K562 (cell line): Measurements from ENCODE around the gene COX20. TPM values are rescaled to one million over a fixed set of nuclear protein-coding genes. Genes with fewer than 3 reads are reported as not detected.

Experiments
- BACH1 ChIP-seq: fragments of 200-800 bp; sonication (Bioruptor generic); IDR thresholded peaks from 2 replicates; pipeline ENCODE4 v1.6.1; 2016; ENCODE audit warnings: missing genetic modification characterization, missing compliant biosample characterization
- BCL6 ChIP-seq: fragments of 250-450 bp; sonication (Bioruptor Pico); IDR thresholded peaks from 2 replicates; pipeline ENCODE4 v1.4.0; 2020
- EGR1 ChIP-seq: fragments of 450-650 bp; conservative IDR thresholded peaks from 2 replicates; pipeline ENCODE4 v1.6.1; 2017; ENCODE audit warnings: mild to moderate bottlenecking
- ESRRA ChIP-seq: fragments of 450-650 bp; IDR thresholded peaks from 2 replicates; pipeline ENCODE4 v1.6.1; 2014; ENCODE audit warnings: low read depth, mild to moderate bottlenecking, moderate library complexity, borderline replicate concordance
- FOXK1 ChIP-seq: sonication (generic); formaldehyde crosslinking; IDR thresholded peaks from 2 replicates; pipeline ENCODE4 v1.8.0; 2022; ENCODE audit warnings: missing genetic modification reagents, mild to moderate bottlenecking, borderline replicate concordance
- FOXO4 ChIP-seq: fragments of 450-650 bp; formaldehyde crosslinking; IDR thresholded peaks from 2 replicates; pipeline ENCODE4 v1.4.0; 2020; ENCODE audit warnings: mild to moderate bottlenecking, moderate library complexity
- GTF3C2 ChIP-seq: IDR thresholded peaks from 3 replicates; pipeline ENCODE4 v1.6.1; 2011; ENCODE audit warnings: borderline replicate concordance, mild to moderate bottlenecking, moderate library complexity; ENCODE audit not compliant: insufficient read length; ENCODE audit errors: extremely low read depth
- HSF4 ChIP-seq: fragments of 250-450 bp; sonication (Bioruptor Pico); IDR thresholded peaks from 2 replicates; pipeline ENCODE4 v2.1.2; 2022; ENCODE audit warnings: mild to moderate bottlenecking, moderate library complexity, borderline replicate concordance
- PHF20 ChIP-seq: fragments of 450-650 bp; IDR thresholded peaks from 2 replicates; pipeline ENCODE4 v1.6.1; 2018; ENCODE audit not compliant: partially characterized antibody
- RBM25 ChIP-seq: fragments of 200-400 bp; formaldehyde crosslinking; IDR thresholded peaks from 2 replicates; pipeline ENCODE4 v1.6.1; 2018; ENCODE audit warnings: low read length, low read depth, moderate library complexity; ENCODE audit not compliant: severe bottlenecking
- RFX7 ChIP-seq: fragments of 250-450 bp; sonication (Bioruptor Pico); IDR thresholded peaks from 2 replicates; pipeline ENCODE4 v1.5.1; 2021; ENCODE audit warnings: mild to moderate bottlenecking
- SMAD1 ChIP-seq: fragments of 150-350 bp; IDR thresholded peaks from 2 replicates; pipeline ENCODE4 v1.6.1; 2014; ENCODE audit warnings: low read length, low read depth; ENCODE audit not compliant: partially characterized antibody
- TFAP4 ChIP-seq: sonication (generic); formaldehyde crosslinking; IDR thresholded peaks from 2 replicates; pipeline ENCODE4 v1.8.0; 2022; ENCODE audit warnings: missing genetic modification reagents, mild to moderate bottlenecking, moderate library complexity, borderline replicate concordance
- USF2 ChIP-seq: sonication (generic); formaldehyde crosslinking; IDR thresholded peaks from 2 replicates; pipeline ENCODE4 v1.5.0; 2020; ENCODE audit warnings: missing genetic modification reagents
- ZBTB11 ChIP-seq, 3 experiments: fragments of 200-800 bp in 1 of 3; fragments of 250-450 bp in 1 of 3; fragments of 450-650 bp in 1 of 3; sonication (Bioruptor Pico) in 1 of 3; sonication (Bioruptor generic) in 1 of 3; formaldehyde crosslinking in 1 of 3; IDR thresholded peaks; 2 replicates each; pipeline versions ENCODE4 v1.6.1 to v1.8.0; 2016 to 2022; ENCODE audit warnings: mild to moderate bottlenecking in 2 of 3, missing genetic modification characterization in 2 of 3, missing compliant biosample characterization in 1 of 3, moderate library complexity in 1 of 3
- ZNF212 ChIP-seq: fragments of 450-650 bp; formaldehyde crosslinking; IDR thresholded peaks from 2 replicates; pipeline ENCODE4 v1.4.0; 2020; ENCODE audit warnings: mild to moderate bottlenecking
- ZNF644 ChIP-seq: fragments of 200-800 bp; sonication (Bioruptor generic); IDR thresholded peaks from 2 replicates; pipeline ENCODE4 v1.6.1; 2016; ENCODE audit warnings: low read depth, missing genetic modification characterization, missing compliant biosample characterization
- polyA plus RNA-seq, 8 experiments: library from polyadenylated mRNA; depleted of rRNA in 4 of 8; stranded (reverse) in 5 of 8; unstranded in 3 of 8; fragments of >200 nt; fragmentation: Nextera tagmentation in 2 of 8; fragmentation: Illumina TruSeq in 1 of 8; extraction: Ambion mirVana in 2 of 8; extraction: Trizol in 1 of 8; gene quantifications; 2 replicates each; pipeline versions ENCODE4 v1.2.1 to v1.2.3, GENCODE V29; 2011 to 2014; ENCODE audit warnings: inconsistent platforms in 1 of 8, missing spikeins in 1 of 8
- total RNA-seq, 7 experiments: library from RNA; depleted of rRNA in 6 of 7; stranded (reverse); fragments of >200 nt in 6 of 7; fragmentation: Illumina TruSeq in 2 of 7; extraction: Trizol in 2 of 7; gene quantifications; 2 replicates each; pipeline versions ENCODE4 v1.2.1 to v1.2.3, GENCODE V29; 2011 to 2021; ENCODE audit warnings: low replicate concordance in 1 of 7

COX20 gene
- total and polyA plus RNA-seq, 9 of the 15 experiments (the other 6 are each of a cell fraction or from before 2014, with no cell fraction given), result 41.5 to 192 (median 84.3) TPM

- TF ChIP-seq ZBTB11 (CRISPR knock-in tag; IDR thresholded peaks at IDR 0.05) (peak in 2 of 3 experiments; percentile 55 to 93; a peak in 3 of 6 replicates), FOXO4 (no peak), RFX7 (0 out of 2 replicates have a peak, but pooled peaks have one; percentile 64), PHF20 (no peak), GTF3C2 (no peak), RBM25 (no peak), HSF4 (CRISPR knock-in tag) (no peak), USF2 (no peak), FOXK1 (CRISPR knock-in tag) (peak; percentile 96), ZNF644 (no peak), ESRRA (peak; percentile 98), TFAP4 (peak; percentile 51), SMAD1 (no peak), BCL6 (CRISPR knock-in tag) (no peak), EGR1 (peak; percentile 1; the same call in 1 of the 2 replicates), BACH1 (tag) (peak; percentile 86), ZNF212 (no peak)
Observed at GRCh38 chr1:244834543-244835275, 749 bp upstream of the COX20 start (continued).
